Right atrium auricular region (tissue), 2 donors: ENCODE results near the gene WFS1. TPM values are rescaled to one million over a fixed set of nuclear protein-coding genes. Genes with fewer than 3 reads are reported as not detected.

ENCODE experiments used
- DNase-seq: peaks from one replicate; pipeline ENCODE4 v3.0.0-alpha.2; 2019; ENCODE audit warnings: low spot score
- H3K27ac ChIP-seq, 2 donors: fragments of 200-600 bp; sonication (generic); 1 replicate in 1 of 2; 2 replicates in 1 of 2; pipeline ENCODE4 v1.5.1; 2016 to 2019
- H3K27me3 ChIP-seq, 2 donors: fragments of 200-600 bp; sonication (generic); one replicate each; pipeline versions ENCODE4 v1.5.1 to v1.6.0; 2017 to 2019
- H3K36me3 ChIP-seq: fragments of 200-600 bp; sonication (generic); one replicate; pipeline ENCODE4 v1.5.1; 2016
- H3K4me1 ChIP-seq, 2 donors: fragments of 200-600 bp; sonication (generic); one replicate each; pipeline versions ENCODE4 v1.5.1 to v1.6.0; 2017 to 2019
- H3K4me3 ChIP-seq, 2 donors: fragments of 200-600 bp; sonication (generic); 1 replicate in 1 of 2; 2 replicates in 1 of 2; pipeline ENCODE4 v1.5.1; 2017 to 2019; ENCODE audit warnings: mild to moderate bottlenecking in 1 of 2, moderate library complexity in 1 of 2
- H3K9me3 ChIP-seq, 2 donors: fragments of 200-600 bp; sonication (generic); one replicate each; pipeline ENCODE4 v1.5.1; 2019
- CTCF ChIP-seq, 2 donors: fragments of 200-600 bp; sonication (generic); IDR thresholded peaks; one replicate each; pipeline ENCODE4 v1.5.1; 2019; ENCODE audit warnings: antibody characterized with exemption in 2 of 2
- total RNA-seq, 2 donors: library from RNA; depleted of rRNA; stranded (reverse); fragments of >200 nt; gene quantifications; one replicate each; pipeline ENCODE4 v1.1.0, GENCODE V29; 2016

Gene WFS1
- total RNA-seq, 2 donors from 2014 or later, result 111 to 112 TPM

- H3K9me3 ChIP-seq, result no peaks in the 10 kb centered on the region
- no peaks in the 10 kb centered on the region for H3K4me1 ChIP-seq
- DNase-seq, result no peak
- TF ChIP-seq CTCF (IDR thresholded peaks at IDR 0.05), result no peak
- no peaks in the 10 kb centered on the region for H3K27me3 ChIP-seq
- no peaks in the 10 kb centered on the region for H3K36me3 ChIP-seq
- no peak overlapping the region for H3K4me3 ChIP-seq
- H3K27ac ChIP-seq, result no peak overlapping the region
Measured at GRCh38 chr4:6229095-6229494, 40.6 kb upstream of the WFS1 start.

GRCh38 chr4:6229671-6230501, 39.8 kb upstream of the WFS1 start:
- Histone ChIP-seq H3K4me1 (no peaks in the 10 kb centered on the region), H3K4me3 (no peak overlapping the region), H3K27ac (no peak overlapping the region), H3K27me3 (no peaks in the 10 kb centered on the region), H3K9me3 (no peaks in the 10 kb centered on the region), H3K36me3 (no peaks in the 10 kb centered on the region)
- DNase-seq, result no peak
- no peak for TF ChIP-seq CTCF (IDR thresholded peaks at IDR 0.05)

GRCh38 chr4:6230502-6230785, 39.2 kb upstream of the WFS1 start:
- Histone ChIP-seq H3K9me3 (no peaks in the 10 kb centered on the region), H3K36me3 (no peaks in the 10 kb centered on the region), H3K4me3 (no peak overlapping the region), H3K4me1 (no peaks in the 10 kb centered on the region), H3K27me3 (no peaks in the 10 kb centered on the region), H3K27ac (no peak overlapping the region)
- TF ChIP-seq CTCF (IDR thresholded peaks at IDR 0.05), result no peak
- no peak for DNase-seq

GRCh38 chr4:6230827-6231662, 38.6 kb upstream of the WFS1 start:
- no peaks in the 10 kb centered on the region for H3K36me3 ChIP-seq
- no peak for DNase-seq
- H3K9me3 ChIP-seq, result no peaks in the 10 kb centered on the region
- no peaks in the 10 kb centered on the region for H3K27me3 ChIP-seq
- H3K4me1 ChIP-seq, result no peaks in the 10 kb centered on the region
- H3K27ac ChIP-seq, result no peak overlapping the region
- no peak overlapping the region for H3K4me3 ChIP-seq
- no peak for TF ChIP-seq CTCF (IDR thresholded peaks at IDR 0.05)

- no peaks in the 10 kb centered on the region for H3K36me3 ChIP-seq
- no peak overlapping the region for H3K4me3 ChIP-seq
- H3K9me3 ChIP-seq, result no peaks in the 10 kb centered on the region
- no peak for TF ChIP-seq CTCF (IDR thresholded peaks at IDR 0.05)
- no peak for DNase-seq
- H3K27ac ChIP-seq, result no peak overlapping the region
- no peaks in the 10 kb centered on the region for H3K27me3 ChIP-seq
- H3K4me1 ChIP-seq, result no peaks in the 10 kb centered on the region
Measured at GRCh38 chr4:6231663-6232165, 37.9 kb upstream of the WFS1 start.
